GM20000 (cell line): ENCODE measurements around the gene SYTL4.

Source experiments
- DNase-seq: peaks from one replicate; pipeline ENCODE4 v3.0.0; 2012; ENCODE audit warnings: low spot score
- CTCF ChIP-seq: IDR thresholded peaks from 2 replicates; pipeline ENCODE4 v1.5.1; 2012; ENCODE audit warnings: mild to moderate bottlenecking, control low read depth; ENCODE audit errors: extremely low read depth, missing control alignments

Gene SYTL4

GRCh38 chrX:100648458-100649417 is 83.2 kb downstream of the SYTL4 start:
- DNase-seq = no peak
- no peak for TF ChIP-seq CTCF

- TF ChIP-seq CTCF = no peak
Observed at GRCh38 chrX:100647739-100648138, 84.2 kb downstream of the SYTL4 start.

GRCh38 chrX:100647095-100647494 is 84.8 kb downstream of the SYTL4 start:
- TF ChIP-seq CTCF = no peak
- DNase-seq = no peak

More at GRCh38 chrX:100647739-100648138, 84.2 kb downstream of the SYTL4 start:
- no peak for DNase-seq

GRCh38 chrX:100645106-100645505 is 86.8 kb downstream of the SYTL4 start:
- no peak for DNase-seq
- no peak for TF ChIP-seq CTCF

GRCh38 chrX:100643956-100644860 is 87.7 kb downstream of the SYTL4 start, which contains the start of gene SRPX2:
Gene SRPX2, plus strand, starts transcription at chrX:100644199. Its CDS starts 2,124 bp downstream, at chrX:100646323.
- DNase-seq = no peak
- no peak for TF ChIP-seq CTCF

GRCh38 chrX:100643212-100643611 is 88.7 kb downstream of the SYTL4 start:
- DNase-seq = no peak
- TF ChIP-seq CTCF = no peak
